Panc1 (cell line): Measurements from ENCODE around the gene NAA38.

ENCODE experiments used
- POLR2AphosphoS5 ChIP-seq: IDR thresholded peaks from 2 replicates; pipeline ENCODE4 v1.6.1; 2012; ENCODE audit warnings: mild to moderate bottlenecking, low read depth, low read length, moderate library complexity
- REST ChIP-seq, 2 experiments: IDR thresholded peaks; 2 replicates each; pipeline ENCODE4 v1.6.1; 2011 to 2012; ENCODE audit warnings: low read depth in 2 of 2, control low read depth in 1 of 2, low read length in 1 of 2, mild to moderate bottlenecking in 1 of 2, moderate library complexity in 1 of 2; ENCODE audit not compliant: insufficient read depth in 1 of 2
- TF ChIP-seq, protein P1 (sequence below): fragments of 450-650 bp; IDR thresholded peaks from 2 replicates; pipeline ENCODE4 v1.5.1; 2017; ENCODE audit warnings: mild to moderate bottlenecking

- TF ChIP-seq POLR2AphosphoS5 = no peak
- TF ChIP-seq, protein P1, sequence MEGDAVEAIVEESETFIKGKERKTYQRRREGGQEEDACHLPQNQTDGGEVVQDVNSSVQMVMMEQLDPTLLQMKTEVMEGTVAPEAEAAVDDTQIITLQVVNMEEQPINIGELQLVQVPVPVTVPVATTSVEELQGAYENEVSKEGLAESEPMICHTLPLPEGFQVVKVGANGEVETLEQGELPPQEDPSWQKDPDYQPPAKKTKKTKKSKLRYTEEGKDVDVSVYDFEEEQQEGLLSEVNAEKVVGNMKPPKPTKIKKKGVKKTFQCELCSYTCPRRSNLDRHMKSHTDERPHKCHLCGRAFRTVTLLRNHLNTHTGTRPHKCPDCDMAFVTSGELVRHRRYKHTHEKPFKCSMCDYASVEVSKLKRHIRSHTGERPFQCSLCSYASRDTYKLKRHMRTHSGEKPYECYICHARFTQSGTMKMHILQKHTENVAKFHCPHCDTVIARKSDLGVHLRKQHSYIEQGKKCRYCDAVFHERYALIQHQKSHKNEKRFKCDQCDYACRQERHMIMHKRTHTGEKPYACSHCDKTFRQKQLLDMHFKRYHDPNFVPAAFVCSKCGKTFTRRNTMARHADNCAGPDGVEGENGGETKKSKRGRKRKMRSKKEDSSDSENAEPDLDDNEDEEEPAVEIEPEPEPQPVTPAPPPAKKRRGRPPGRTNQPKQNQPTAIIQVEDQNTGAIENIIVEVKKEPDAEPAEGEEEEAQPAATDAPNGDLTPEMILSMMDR = no peak
- no peak for TF ChIP-seq REST (IDR thresholded peaks at IDR 0.05; ENCODE audit: insufficient read depth in 1 of 2, low read depth in 2 of 2, low read length in 1 of 2)
Observed at GRCh38 chr17:7885367-7886226, 28.2 kb upstream of the NAA38 start.
